KG1 (cell line): ENCODE measurements around the gene MYBPC3.
"Not testable (repeated sequence)": the region's sequence is repeated elsewhere in the genome, so short reads cannot be mapped to it uniquely, and the experiment has no call there.

Experiments used
- DNase-seq: peaks from one replicate; lab custom pipeline; 2025; lab: John Stamatoyannopoulos, UW

MYBPC3 gene

GRCh38 chr11:47338396-47339241 is 13.9 kb downstream of the MYBPC3 start:
- no peak for DNase-seq

DNA sequence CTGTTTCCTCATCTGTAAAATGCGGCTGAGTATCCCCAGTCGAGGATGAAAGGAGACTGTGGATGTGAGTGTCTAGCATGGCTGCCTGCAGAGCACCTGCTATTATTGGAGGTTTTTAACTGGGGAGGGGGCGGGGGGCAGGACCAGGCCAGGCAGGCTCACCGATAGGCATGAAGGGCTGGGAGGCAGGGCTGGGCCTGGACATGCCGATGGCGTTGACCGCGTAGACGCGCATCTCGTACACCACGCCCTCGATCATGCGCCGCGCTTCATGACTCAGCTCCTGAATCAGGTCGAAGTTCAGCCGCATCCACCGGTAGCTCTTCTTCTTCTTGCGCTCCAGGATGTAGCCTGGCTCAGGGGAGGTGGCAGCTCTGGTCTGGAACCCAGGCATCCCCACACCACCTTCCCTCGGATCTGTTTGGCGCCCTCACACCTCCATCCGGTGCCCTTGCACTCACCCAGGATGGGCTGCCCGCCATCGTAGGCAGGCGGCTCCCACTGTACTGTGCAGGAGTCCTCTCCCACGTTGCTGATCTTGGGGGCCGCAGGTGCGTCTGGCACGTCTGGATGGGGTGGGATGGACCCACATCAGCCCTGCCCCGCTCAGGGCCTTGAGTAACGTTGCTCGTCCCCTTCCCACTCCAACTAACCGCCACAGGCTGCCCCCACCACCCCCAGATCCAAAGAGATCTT is 15.1 kb downstream of the MYBPC3 start:
- no peak for DNase-seq

DNA sequence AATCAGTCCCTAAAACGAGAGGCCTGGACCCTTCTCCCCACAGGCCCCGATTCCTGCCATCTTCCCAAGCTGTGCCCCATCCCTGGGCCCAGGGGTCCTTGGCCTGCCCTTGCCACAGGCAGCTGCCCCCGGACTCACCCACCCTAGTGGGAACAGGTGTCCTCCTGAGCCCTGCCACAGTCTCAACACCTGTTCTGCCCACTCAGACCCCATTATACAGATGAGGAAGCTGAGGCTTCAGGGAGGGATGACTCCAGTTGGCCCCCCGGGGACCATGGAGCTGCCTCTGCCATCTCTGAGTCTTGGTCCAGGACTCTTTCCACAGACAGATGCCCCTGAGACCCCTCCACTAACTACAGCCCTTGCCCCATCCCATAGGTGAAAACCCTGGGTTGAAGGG is 15.9 kb downstream of the MYBPC3 start:
- no peak for DNase-seq

- no peak for DNase-seq
Observed at GRCh38 chr11:47335733-47336132, 16.8 kb downstream of the MYBPC3 start.

DNA sequence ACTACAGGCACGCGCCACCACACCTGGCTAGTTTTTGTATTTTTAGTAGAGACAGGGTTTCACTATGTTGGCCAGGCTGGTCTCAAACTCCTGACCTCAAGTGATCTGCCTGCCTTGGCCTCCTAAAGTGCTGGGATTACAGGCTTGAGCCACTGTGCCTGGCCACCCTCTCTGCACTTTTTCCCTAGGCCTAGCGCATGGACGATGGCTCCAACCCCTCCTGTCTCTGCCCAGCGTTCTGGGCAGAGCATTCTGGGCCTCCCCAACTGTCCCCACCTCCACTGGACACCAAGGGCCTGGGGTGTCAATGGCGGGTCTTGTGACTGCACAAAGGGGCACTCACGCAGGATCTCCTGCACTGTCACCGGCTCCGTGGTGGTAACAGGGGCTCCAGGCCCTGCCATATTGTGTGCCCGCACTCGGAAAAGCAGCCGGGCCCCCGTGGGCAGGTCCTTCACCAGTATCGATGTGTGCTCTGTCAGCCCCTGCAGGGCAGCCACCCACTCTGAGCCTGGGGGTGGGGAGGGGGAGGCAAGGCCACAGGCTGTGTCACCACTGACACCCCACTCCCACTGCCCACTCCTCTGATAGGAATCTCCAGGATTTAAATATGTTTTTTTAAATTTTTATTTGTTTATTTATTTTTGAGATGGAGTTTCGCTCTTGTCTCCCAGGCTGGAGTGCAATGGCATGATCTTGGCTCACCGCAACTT is 17.6 kb downstream of the MYBPC3 start:
- not testable (repeated sequence) for DNase-seq

GRCh38 chr11:47333886-47334443 is 18.5 kb downstream of the MYBPC3 start:
- DNase-seq: no peak

GRCh38 chr11:47333526-47333845 is 19.0 kb downstream of the MYBPC3 start:
- DNase-seq: no peak

DNA sequence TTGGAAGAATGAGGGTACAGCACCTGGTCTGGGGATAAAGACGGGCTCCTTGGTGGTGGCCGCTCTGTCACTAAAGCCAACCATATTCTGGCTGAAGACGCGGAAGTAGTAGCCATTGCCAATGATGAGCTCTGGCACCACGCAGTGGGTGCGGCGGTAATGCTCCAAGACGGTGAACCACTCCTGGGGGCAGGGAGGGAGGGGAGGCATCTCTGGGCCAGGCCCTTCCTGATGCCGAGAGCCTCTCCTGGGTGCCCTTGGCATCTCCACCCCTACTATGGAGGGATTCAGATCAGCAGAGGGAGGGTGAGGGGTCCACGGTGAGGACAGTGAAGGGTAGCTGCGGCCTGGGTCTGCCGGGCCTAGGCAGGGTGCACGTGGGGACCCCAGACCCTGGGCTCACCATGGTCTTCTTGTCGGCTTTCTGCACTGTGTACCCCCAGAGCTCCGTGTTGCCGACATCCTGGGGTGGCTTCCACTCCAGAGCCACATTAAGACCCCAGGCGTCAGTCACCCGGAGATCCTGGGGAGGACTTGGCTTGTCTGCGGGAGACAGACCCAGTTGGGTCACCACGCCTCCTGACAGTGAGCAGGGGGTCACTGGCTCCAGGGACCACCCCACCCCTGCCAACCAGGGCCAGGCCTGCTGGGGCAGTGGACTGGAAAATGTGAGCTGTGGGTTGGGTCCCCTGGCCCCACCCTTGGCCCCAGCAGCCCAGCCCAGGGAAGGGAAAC is 19.5 kb downstream of the MYBPC3 start:
- DNase-seq: no peak

DNA sequence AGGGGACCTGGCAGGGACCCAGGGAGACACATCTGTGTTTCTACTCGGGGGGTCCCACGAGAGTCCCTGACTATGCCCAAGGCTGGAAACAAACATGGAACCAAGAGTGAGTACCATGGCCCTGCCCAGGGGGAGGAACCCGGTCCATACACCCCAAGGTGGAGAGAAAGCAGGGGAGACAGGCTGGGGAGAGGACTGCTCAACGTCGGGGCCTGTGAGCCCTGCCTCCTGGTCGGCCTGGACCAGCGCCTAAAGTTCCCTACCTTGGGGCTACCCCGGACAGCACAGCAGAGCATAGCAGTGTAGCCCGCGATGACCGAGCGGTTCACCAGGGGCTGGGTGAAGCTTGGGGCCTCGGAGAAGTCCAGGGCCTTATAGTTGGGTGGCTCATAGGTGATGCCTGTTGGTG is 20.2 kb downstream of the MYBPC3 start:
- DNase-seq: no peak

GRCh38 chr11:47331454-47332302 is 20.8 kb downstream of the MYBPC3 start:
- DNase-seq: no peak

DNA sequence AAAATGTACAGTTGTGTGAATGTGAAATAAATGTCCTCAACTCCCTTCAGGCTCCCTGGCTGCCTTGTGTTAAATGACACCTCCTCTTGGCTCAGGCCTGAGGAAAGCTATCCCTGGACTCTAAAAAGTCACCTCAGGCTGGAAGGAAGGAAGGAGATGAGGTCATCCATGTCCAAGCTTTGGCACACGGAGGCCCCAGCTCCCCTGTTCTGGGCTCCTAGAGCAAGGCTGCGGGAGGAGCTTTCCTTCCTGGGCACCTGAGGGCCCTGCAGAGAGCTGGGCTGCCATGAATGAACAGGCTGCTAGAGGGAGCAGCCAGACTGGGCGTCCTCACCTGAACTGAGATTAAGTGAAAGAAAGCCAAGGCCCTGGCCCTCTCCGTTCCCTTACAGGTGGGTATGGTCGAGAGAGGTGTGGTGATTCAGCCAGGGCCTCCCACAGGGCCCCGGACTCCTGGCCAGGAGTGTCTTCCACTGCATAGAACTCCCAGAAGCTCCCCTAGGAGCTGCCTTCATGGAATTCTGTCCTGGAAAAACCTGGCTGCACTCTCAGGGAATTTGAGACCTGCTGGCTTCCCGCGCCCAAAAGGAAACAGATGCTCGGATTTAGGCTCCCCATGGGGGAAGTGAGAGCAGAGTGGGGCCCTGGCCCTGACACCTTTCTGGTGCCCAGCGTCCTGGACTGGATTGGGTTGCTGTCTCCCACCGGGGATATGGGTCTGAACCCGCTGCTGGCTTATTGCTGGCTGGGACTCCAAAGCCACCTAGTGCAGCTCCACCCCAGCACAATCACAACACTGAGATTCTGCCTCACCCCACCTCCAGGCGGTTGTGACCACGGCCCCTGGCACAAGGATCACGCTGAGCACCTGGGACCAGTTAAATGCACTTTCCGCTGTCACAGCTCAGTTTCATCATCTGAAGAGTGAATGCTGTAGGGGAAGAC is 22.2 kb downstream of the MYBPC3 start:
- DNase-seq: no peak

- no peak for DNase-seq
Observed at GRCh38 chr11:47329431-47329986, 23.0 kb downstream of the MYBPC3 start.

DNA sequence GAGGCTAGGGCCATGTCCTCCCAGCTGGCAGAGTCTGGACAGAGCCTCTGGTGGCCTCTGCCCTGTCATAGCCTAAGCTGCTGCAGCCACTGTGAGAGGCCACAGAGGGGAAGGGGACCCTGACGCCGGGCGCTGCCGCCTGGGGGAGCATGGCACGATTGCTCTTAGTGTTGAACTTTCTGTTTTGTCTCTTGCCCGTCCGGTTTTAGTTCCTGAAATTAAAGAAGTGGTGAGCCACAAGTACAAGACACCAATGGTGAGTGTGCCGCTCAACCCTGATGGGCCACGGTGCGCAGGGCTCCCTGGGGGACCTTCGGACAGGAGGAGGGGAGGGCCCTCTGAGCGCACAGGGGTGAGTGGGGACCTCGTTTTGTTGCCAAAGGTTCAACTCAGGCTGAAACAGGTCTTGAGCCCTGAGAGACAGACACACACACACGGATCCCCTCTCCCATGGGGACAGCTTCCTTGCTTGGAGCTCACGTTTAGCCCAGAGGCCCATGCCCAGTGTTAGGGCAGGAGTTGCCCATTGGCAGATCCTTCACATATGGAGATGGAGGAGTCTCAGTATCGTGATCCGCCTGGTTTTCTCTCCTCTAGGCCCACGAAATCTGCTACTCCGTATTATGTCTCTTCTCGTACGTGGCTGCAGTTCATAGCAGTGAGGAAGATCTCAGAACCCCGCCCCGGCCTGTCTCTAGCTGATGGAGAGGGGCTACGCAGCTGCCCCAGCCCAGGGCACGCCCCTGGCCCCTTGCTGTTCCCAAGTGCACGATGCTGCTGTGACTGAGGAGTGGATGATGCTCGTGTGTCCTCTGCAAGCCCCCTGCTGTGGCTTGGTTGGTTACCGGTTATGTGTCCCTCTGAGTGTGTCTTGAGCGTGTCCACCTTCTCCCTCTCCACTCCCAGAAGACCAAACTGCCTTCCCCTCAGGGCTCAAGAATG is 23.8 kb downstream of the MYBPC3 start:
- no peak for DNase-seq

- no peak for DNase-seq
Observed at GRCh38 chr11:47327949-47328348, 24.6 kb downstream of the MYBPC3 start.

DNA sequence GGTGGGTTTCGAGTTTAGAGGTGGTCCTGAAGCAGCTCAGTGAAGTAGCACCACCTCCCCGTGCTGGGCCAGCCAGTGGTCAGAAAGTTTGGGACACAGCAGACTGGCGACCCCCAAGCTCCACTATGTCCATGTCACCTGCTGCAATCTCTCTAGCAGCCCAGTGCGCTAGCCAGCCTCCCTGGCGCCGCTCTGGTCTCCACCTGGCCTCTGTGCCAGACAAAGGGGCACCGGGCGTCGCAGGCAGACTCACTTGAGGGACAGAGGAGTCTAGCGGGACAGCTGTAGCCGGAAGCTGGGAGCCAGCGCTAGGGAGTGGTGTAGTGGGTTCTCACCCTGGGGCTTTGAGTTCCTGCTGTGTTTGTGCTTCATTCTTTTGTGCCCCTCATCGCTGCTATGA is 25.5 kb downstream of the MYBPC3 start:
- DNase-seq: no peak

DNA sequence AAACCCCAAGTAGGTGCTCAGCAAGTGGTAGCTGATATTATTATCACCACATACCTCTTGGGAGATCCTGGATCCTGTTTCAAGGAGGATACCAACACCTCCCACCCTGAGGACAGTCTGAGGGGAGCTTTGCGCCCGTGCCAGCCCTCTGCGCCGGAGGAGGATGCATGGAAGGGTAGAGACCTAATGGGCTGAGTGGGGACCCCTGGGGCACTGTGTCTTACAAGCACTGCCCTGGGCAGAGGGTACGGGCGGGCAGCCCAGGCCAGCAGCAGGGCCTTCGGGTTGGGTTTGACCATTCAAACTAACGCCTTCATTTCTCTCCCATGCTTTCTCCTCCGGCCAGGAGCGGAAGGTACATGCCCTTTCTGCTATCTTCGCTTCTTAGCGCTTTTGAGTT is 26.3 kb downstream of the MYBPC3 start:
- no peak for DNase-seq

DNA sequence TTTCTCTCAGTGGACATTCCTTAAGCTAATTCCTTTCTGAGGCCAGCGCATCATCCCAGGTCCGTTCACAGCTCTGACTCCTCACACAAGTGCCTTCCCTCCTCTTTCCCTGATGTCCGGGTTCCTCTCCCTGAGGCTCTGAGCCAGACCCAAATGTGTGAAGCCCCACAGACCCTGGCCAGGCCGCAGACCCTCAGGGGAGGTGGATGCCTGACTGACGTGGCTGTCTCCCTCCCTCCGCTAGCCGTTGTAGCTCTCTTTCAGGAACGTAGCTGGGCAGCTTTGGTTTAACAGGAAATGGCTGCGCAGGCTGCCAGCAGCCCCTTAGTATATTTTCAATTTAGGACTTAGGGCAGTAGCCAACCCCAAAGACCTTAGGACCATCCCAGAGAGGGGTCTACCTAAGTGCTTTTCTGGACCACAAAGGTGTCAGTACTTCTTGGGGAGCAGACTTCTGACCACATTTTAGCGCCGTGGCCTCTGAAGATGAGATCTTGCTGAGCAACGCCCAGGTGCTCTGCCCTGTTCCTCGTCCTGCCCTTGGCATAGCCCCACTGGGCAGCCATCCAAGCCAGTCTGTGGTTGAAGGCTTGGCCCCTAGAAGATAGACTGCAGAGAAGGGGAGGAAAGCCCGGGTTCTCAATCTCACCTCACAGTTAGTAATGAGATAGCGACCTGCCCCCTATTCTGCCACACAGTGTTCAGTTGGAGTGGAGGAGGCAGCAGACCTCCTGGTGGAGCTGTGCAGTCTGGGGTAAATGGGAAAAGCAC is 27.0 kb downstream of the MYBPC3 start:
- no peak for DNase-seq

- no peak for DNase-seq
Observed at GRCh38 chr11:47324520-47324919, 28.0 kb downstream of the MYBPC3 start.
